Activated CD4-positive, CD25-positive, alpha-beta regulatory T cell treated with anti-CD3 and anti-CD28 coated beads, Interleukin-2, amount 50 U/mL, for 24 hours (primary cell): ENCODE measurements around the gene FOXE3.
A peak's percentile ranks its signal among the peaks of the same experiment; 100 is the strongest.

Experiments
- ATAC-seq, 2 donors: fragments of 150-1000 bp; cut with Tn5 transposase; one replicate each; pipeline ENCODE4 v1.10.0; 2021; ENCODE audit warnings: mild to moderate bottlenecking in 1 of 2, moderate library complexity in 1 of 2

FOXE3 gene

GRCh38 chr1:47406966-47407365, 9.1 kb upstream of the FOXE3 start:
- no peak for ATAC-seq

- no peak for ATAC-seq
These were observed 8.6 kb upstream of the FOXE3 start for GRCh38 chr1:47407481-47407880.

GRCh38 chr1:47409311-47410067, 6.6 kb upstream of the FOXE3 start:
- no peak for ATAC-seq

- no peak for ATAC-seq
These were observed 6.0 kb upstream of the FOXE3 start for GRCh38 chr1:47410068-47410455.

GRCh38 chr1:47411436-47411835, 4.6 kb upstream of the FOXE3 start:
- ATAC-seq, result no peak

GRCh38 chr1:47412437-47412836, 3.6 kb upstream of the FOXE3 start:
- no peak for ATAC-seq

- ATAC-seq, result peak; percentile 27 to 28
These were observed 459 bp downstream of the FOXE3 start for GRCh38 chr1:47416319-47417169.

- no peak for ATAC-seq
These were observed 1.3 kb downstream of the FOXE3 start for GRCh38 chr1:47417170-47418044.

- ATAC-seq, result no peak
These were observed 2.0 kb downstream of the FOXE3 start for GRCh38 chr1:47418122-47418521.

- no peak for ATAC-seq
These were observed 2.7 kb downstream of the FOXE3 start for GRCh38 chr1:47418681-47419325.

GRCh38 chr1:47420547-47420946, 4.5 kb downstream of the FOXE3 start:
- ATAC-seq, result no peak

GRCh38 chr1:47423872-47424271, 7.8 kb downstream of the FOXE3 start:
- no peak for ATAC-seq

GRCh38 chr1:47424336-47424982, 8.4 kb downstream of the FOXE3 start:
- ATAC-seq, result no peak

- no peak for ATAC-seq
These were observed 15.4 kb downstream of the FOXE3 start for GRCh38 chr1:47431534-47431933.

- ATAC-seq, result peak; percentile 24 to 49
These were observed 16.3 kb downstream of the FOXE3 start for GRCh38 chr1:47432071-47433036.

GRCh38 chr1:47433037-47433421, 16.9 kb downstream of the FOXE3 start:
- ATAC-seq, result no peak

GRCh38 chr1:47433477-47434050, 17.5 kb downstream of the FOXE3 start:
- no peak for ATAC-seq

GRCh38 chr1:47434051-47434842, 18.2 kb downstream of the FOXE3 start:
- ATAC-seq, result no peak

- ATAC-seq, result no peak
These were observed 19.6 kb downstream of the FOXE3 start for GRCh38 chr1:47435506-47436303.
